Endothelial cell (in vitro differentiated cells): ENCODE results near the gene FUT8. TPM values are rescaled to one million over a fixed set of nuclear protein-coding genes. Genes with fewer than 3 reads are reported as not detected.

Experiments
- DNase-seq: peaks from one replicate; pipeline ENCODE4 v3.0.0; 2021; ENCODE audit warnings: low spot score
- H3K27ac Mint-ChIP-seq: one replicate; pipeline ENCODE4 v1.8.0; 2021; ENCODE audit warnings: mixed read lengths, inconsistent platforms; ENCODE audit not compliant: unreplicated experiment
- H3K27me3 Mint-ChIP-seq: one replicate; pipeline ENCODE4 v1.8.0; 2021; ENCODE audit warnings: mild to moderate bottlenecking, moderate library complexity, mixed read lengths, inconsistent platforms; ENCODE audit not compliant: unreplicated experiment
- H3K36me3 Mint-ChIP-seq: one replicate; pipeline ENCODE4 v1.8.0; 2021; ENCODE audit warnings: mild to moderate bottlenecking, low read depth, mixed read lengths, inconsistent platforms; ENCODE audit not compliant: unreplicated experiment
- H3K4me1 Mint-ChIP-seq: one replicate; pipeline ENCODE4 v1.8.0; 2021; ENCODE audit warnings: mild to moderate bottlenecking, mixed read lengths, inconsistent platforms; ENCODE audit not compliant: unreplicated experiment
- H3K4me3 Mint-ChIP-seq: one replicate; pipeline ENCODE4 v1.8.0; 2021; ENCODE audit warnings: mild to moderate bottlenecking, mixed read lengths, inconsistent platforms; ENCODE audit not compliant: unreplicated experiment
- H3K9me3 Mint-ChIP-seq: one replicate; pipeline ENCODE4 v1.8.0; 2021; ENCODE audit warnings: mixed read lengths, inconsistent platforms; ENCODE audit not compliant: unreplicated experiment
- total RNA-seq: library from RNA; stranded (reverse); fragmentation: NEBNext Ultra II Directional; extraction: Animal tissue kit (Norgen Biotek cat#: 25700); gene quantifications from one replicate; pipeline ENCODE4 v1.2.1, GENCODE V29; 2021; ENCODE audit not compliant: unreplicated experiment
- TF ChIP-seq, protein P1 (sequence below): fragments of 200-600 bp; sonication (generic); IDR thresholded peaks from one replicate; pipeline ENCODE4 v1.5.0; 2021; ENCODE audit warnings: antibody characterized with exemption; ENCODE audit not compliant: unreplicated experiment

FUT8 gene
- total RNA-seq, 1 donor from 2014 or later = 65.4 TPM

DNA sequence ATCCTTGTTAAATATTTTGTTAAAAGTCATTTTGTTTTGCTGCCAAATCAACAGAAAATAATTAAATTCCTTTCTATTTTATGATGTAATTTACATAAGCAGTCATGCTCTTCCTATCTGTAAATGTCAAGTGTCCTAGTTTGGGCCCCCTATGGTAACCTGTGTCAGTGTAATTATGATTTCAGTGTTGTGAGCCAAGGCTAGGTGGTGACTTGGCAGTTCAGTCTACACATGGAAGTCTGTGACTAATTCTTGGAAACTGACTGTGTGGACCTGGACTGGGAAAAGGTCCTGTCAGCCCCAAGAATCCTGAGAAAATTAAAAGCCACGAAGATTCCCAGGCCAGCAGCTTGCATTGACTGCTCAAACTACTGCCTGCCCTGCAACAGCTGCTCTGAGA lies 371.0 kb downstream of the FUT8 start:
- no peak overlapping the region for H3K27ac Mint-ChIP-seq
- H3K4me1 Mint-ChIP-seq = peaks cover 3% of the 10 kb centered on the region
- H3K9me3 Mint-ChIP-seq = no peaks in the 10 kb centered on the region
- peaks cover 4% of the 10 kb centered on the region for H3K36me3 Mint-ChIP-seq
- no peak overlapping the region for H3K4me3 Mint-ChIP-seq
- H3K27me3 Mint-ChIP-seq = peaks cover 4% of the 10 kb centered on the region
- TF ChIP-seq, protein P1, sequence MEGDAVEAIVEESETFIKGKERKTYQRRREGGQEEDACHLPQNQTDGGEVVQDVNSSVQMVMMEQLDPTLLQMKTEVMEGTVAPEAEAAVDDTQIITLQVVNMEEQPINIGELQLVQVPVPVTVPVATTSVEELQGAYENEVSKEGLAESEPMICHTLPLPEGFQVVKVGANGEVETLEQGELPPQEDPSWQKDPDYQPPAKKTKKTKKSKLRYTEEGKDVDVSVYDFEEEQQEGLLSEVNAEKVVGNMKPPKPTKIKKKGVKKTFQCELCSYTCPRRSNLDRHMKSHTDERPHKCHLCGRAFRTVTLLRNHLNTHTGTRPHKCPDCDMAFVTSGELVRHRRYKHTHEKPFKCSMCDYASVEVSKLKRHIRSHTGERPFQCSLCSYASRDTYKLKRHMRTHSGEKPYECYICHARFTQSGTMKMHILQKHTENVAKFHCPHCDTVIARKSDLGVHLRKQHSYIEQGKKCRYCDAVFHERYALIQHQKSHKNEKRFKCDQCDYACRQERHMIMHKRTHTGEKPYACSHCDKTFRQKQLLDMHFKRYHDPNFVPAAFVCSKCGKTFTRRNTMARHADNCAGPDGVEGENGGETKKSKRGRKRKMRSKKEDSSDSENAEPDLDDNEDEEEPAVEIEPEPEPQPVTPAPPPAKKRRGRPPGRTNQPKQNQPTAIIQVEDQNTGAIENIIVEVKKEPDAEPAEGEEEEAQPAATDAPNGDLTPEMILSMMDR = no peak
- no peak for DNase-seq

DNA sequence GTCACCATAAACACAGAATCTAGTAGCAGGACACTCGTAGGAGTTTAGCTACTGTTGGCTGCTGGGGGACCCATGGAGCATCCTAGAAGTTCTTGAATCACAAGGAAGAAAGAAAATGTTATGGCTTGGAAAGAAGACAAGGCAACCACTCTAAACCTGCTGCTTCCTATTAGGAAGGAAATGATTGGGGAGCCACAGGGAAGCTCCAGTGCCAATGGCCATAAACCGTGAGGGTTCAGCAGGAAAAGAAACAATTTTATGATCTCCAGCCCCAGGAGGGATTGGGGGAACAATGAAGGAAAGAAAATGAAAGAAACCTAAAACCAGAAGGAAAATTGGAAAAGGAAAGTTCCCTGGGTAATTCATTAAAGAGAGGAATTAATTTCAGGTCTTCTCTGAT lies 372.0 kb downstream of the FUT8 start:
- DNase-seq = no peak
- Mint-ChIP-seq H3K4me1 (peaks cover 3% of the 10 kb centered on the region), H3K36me3 (peaks cover 4% of the 10 kb centered on the region), H3K4me3 (no peak overlapping the region), H3K9me3 (no peaks in the 10 kb centered on the region), H3K27ac (no peak overlapping the region), H3K27me3 (peaks cover 8% of the 10 kb centered on the region)
- TF ChIP-seq, protein P1 = no peak

DNA sequence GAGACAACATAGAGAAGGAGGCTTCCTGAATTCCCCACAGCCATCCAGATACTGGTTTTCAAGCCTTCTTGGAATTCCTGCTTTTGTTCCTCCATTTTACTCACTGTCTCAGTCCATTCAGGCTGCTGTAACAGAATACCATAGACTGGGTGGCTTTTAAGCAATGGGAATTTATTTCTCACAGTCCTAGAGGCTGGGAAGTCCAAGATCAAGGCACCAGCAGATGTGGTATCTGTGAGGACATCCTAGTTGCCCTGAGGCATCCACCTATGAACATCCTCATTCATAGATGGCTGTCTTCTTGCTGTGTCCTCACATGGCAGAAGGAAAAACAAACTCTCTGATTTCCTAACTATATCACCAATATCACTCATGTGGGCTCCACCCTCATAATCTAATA lies 374.9 kb downstream of the FUT8 start:
- no peak for DNase-seq
- Mint-ChIP-seq H3K27ac (no peak overlapping the region), H3K4me1 (peaks cover 3% of the 10 kb centered on the region), H3K27me3 (peaks cover 7% of the 10 kb centered on the region), H3K36me3 (peaks cover 4% of the 10 kb centered on the region), H3K9me3 (no peaks in the 10 kb centered on the region), H3K4me3 (no peak overlapping the region)
- TF ChIP-seq, protein P1 = no peak

DNA sequence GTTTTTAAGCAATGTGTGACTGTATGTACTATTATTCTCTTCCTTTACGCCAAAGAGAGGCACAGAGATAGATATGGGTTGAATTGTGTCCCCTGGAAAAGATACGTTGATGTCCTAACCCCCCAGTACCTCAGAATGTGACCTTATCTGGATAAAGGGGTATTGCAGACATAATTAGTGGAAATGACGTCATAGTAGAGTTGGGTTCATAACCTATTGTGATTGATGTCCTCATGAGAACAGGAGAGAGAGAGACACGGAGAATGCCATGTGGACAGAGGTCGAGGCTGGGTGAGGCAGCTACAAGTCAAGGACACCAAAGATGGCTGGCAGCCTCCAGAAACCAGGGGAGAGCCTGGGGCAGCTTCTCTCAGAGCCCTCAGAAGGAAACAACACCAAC lies 376.3 kb downstream of the FUT8 start:
- TF ChIP-seq, protein P1 = no peak
- Mint-ChIP-seq H3K9me3 (no peaks in the 10 kb centered on the region), H3K4me1 (peaks cover 3% of the 10 kb centered on the region), H3K27ac (no peak overlapping the region), H3K27me3 (peaks cover 7% of the 10 kb centered on the region), H3K36me3 (peaks cover 4% of the 10 kb centered on the region), H3K4me3 (no peak overlapping the region)
- no peak for DNase-seq

DNA sequence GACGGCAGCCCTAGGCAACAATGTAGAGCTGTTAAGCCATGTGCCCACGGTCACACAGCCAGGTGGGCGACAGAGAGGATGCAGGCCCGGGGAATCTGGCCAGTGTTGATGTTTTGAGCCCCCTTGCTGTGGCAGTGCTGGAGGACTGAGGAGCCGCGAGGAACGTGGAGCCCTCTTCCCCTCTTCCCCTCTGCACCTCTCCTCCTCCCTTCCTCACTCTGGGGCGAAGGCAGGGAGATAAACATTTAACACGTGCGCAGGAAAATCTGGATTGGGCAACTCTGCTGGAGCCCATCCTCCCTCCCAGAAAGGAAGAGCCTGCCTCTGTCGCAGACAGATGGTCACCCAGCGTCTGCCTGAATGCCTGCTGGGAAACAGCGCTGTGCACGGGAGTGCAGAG lies 376.8 kb downstream of the FUT8 start:
- Mint-ChIP-seq H3K36me3 (peaks cover 4% of the 10 kb centered on the region), H3K9me3 (no peaks in the 10 kb centered on the region), H3K4me3 (no peak overlapping the region), H3K27me3 (peaks cover 7% of the 10 kb centered on the region), H3K4me1 (peaks cover 3% of the 10 kb centered on the region), H3K27ac (no peak overlapping the region)
- TF ChIP-seq, protein P1 = no peak
- DNase-seq = no peak
